Measurements from ENCODE around the gene MLXIP.

MLXIP gene

DNA sequence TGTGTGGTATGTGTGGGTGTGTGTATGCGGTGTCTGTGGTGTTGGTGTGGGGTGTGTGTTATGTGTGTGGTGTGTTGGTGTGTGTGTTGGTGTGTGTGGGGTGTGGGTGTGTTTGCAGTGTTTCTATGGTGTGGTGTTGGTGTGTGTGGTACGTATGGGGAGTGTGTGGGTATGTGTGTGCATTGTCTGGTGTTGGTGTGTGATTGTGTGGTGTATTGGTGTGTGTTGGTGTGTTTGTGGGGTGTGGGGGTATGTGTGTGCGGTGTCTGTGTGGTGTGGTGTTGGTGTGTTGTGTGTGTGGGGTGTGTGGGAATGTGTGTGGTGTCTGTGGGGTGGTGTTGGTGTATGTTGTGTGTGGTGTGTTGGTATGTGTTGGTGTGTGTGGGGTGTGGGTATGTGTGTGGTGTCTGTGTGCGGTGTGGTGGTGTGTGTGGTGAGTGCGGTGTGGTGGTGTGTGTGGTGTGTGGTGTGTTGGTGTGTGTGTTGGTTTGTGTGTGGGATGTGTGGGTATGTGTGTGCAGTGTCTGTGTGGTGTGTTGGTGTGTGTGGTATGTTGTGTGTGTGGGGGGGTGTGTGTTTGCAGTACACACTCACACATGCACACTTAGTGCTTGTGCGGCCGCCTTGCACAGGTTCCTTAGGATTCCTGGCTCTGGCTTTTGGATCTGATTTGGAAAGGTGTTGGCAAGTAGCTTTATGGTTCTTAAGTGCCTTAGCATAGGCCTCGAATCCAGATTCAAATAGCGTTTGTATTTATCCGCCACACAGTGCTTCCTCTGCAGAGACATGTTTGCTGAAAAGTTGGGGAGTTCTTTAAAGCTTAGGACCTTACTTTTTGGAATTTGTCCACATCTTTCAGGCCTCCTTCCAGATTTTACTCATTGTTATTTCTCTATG, 16.4 kb downstream of the MLXIP start (continued):
- TF ChIP-seq ZNF404 (tag by site-specific recombination; IDR thresholded peaks at IDR 0.05) (no peak), ZIC2 (tag by site-specific recombination; IDR thresholded peaks at IDR 0.05) (no peak), ZEB2 (tag by site-specific recombination; IDR thresholded peaks at IDR 0.05) (peak; percentile 68; the same call in 1 of the 2 replicates), PATZ1 (tag by site-specific recombination; IDR thresholded peaks at IDR 0.05) (no peak; the same call in 1 of the 2 replicates), MYNN (tag by site-specific recombination; IDR thresholded peaks at IDR 0.05; ENCODE audit: borderline replicate concordance) (no peak), ZNF777 (tag by site-specific recombination; IDR thresholded peaks at IDR 0.05; ENCODE audit: borderline replicate concordance) (no peak), ZBTB1 (tag by site-specific recombination; IDR thresholded peaks at IDR 0.05) (no peak), ZNF776 (tag by site-specific recombination; IDR thresholded peaks at IDR 0.05; ENCODE audit: borderline replicate concordance) (peak; percentile 32; the same call in 1 of the 2 replicates), ZNF692 (tag by site-specific recombination; IDR thresholded peaks at IDR 0.05) (no peak), AEBP2 (tag by site-specific recombination; IDR thresholded peaks at IDR 0.05; ENCODE audit: borderline replicate concordance) (peak; percentile 26; the same call in 1 of the 2 replicates), ZNF362 (tag by site-specific recombination; IDR thresholded peaks at IDR 0.05) (no peak), ZNF658 (tag by site-specific recombination; IDR thresholded peaks at IDR 0.05) (no peak), ZNF23 (tag by site-specific recombination; IDR thresholded peaks at IDR 0.05; ENCODE audit: borderline replicate concordance) (0 out of 2 replicates have a peak, but pooled peaks have one; percentile 19), PRDM6 (tag by site-specific recombination; IDR thresholded peaks at IDR 0.05) (no peak), ZNF624 (tag by site-specific recombination; IDR thresholded peaks at IDR 0.05) (no peak), ZNF426 (tag by site-specific recombination; IDR thresholded peaks at IDR 0.05) (no peak), ZNF280D (tag by site-specific recombination; IDR thresholded peaks at IDR 0.05) (no peak), ZNF488 (tag by site-specific recombination; IDR thresholded peaks at IDR 0.05) (no peak), ZNF501 (tag by site-specific recombination; IDR thresholded peaks at IDR 0.05) (no peak), ZNF2 (tag by site-specific recombination; IDR thresholded peaks at IDR 0.05) (peak; percentile 86), RBAK (tag by site-specific recombination; IDR thresholded peaks at IDR 0.05) (no peak), ZNF76 (tag by site-specific recombination; IDR thresholded peaks at IDR 0.05; ENCODE audit: borderline replicate concordance, low read depth) (peak; percentile 20; the same call in 1 of the 2 replicates), ZNF350 (tag by site-specific recombination; IDR thresholded peaks at IDR 0.05) (no peak), ZNF202 (tag by site-specific recombination; IDR thresholded peaks at IDR 0.05; ENCODE audit: borderline replicate concordance) (no peak), ZBTB20 (tag by site-specific recombination; IDR thresholded peaks at IDR 0.05) (no peak; the same call in 1 of the 2 replicates), ZNF132 (tag by site-specific recombination; IDR thresholded peaks at IDR 0.05; ENCODE audit: borderline replicate concordance) (no peak), SETDB1 (IDR thresholded peaks at IDR 0.05; ENCODE audit: insufficient read length, low read length) (no peak)

Data from HEK293 (cell line).